Measurements from ENCODE around the gene CFAP45. TPM values are rescaled to one million over a fixed set of nuclear protein-coding genes. Genes with fewer than 3 reads are reported as not detected.

CFAP45 gene
- total and polyA plus RNA-seq, 8 donors = 0.16 to 1.5 (median 0.44) TPM; not detected in 2

GRCh38 chr1:159835356-159835755, 64.6 kb downstream of the CFAP45 start:
- H3K4me3 ChIP-seq = no peak overlapping the region
- intact Hi-C loops (cut with DNase I) = no loop called here
- 67 to 70% methylated on average over 3 of the region's 3 CpGs for WGBS, 2 donors
- no peaks in the 10 kb centered on the region for H3K27me3 ChIP-seq
- H3K36me3 ChIP-seq = no peaks in the 10 kb centered on the region
- TF ChIP-seq CTCF (IDR thresholded peaks at IDR 0.05) = no peak
- DNase-seq (no peak), FAIRE-seq (no peak), ATAC-seq (no peak)
- H3K27ac ChIP-seq = no peak overlapping the region
- no peaks in the 10 kb centered on the region for H3K4me1 ChIP-seq
- no peaks in the 10 kb centered on the region for H3K9me3 ChIP-seq

GRCh38 chr1:159832309-159832708, 67.7 kb downstream of the CFAP45 start:
- Histone ChIP-seq H3K9me3 (no peaks in the 10 kb centered on the region), H3K4me1 (no peaks in the 10 kb centered on the region), H3K27ac (no peak overlapping the region), H3K4me3 (no peak overlapping the region), H3K27me3 (no peaks in the 10 kb centered on the region), H3K36me3 (no peaks in the 10 kb centered on the region)
- no peak for TF ChIP-seq CTCF (IDR thresholded peaks at IDR 0.05)
- DNase-seq (no peak), FAIRE-seq (no peak), ATAC-seq (no peak)
- intact Hi-C loops (cut with DNase I) = no loop called here
- WGBS, 2 donors = 93 to 95% methylated on average over 2 of the region's 2 CpGs

GRCh38 chr1:159831412-159832141, 68.4 kb downstream of the CFAP45 start:
- Histone ChIP-seq H3K9me3 (no peaks in the 10 kb centered on the region), H3K36me3 (no peaks in the 10 kb centered on the region), H3K27ac (no peak overlapping the region), H3K4me3 (no peak overlapping the region), H3K4me1 (no peaks in the 10 kb centered on the region), H3K27me3 (no peaks in the 10 kb centered on the region)
- no peak for ATAC-seq
- no peak for DNase-seq
- no peak for FAIRE-seq
- intact Hi-C loops (cut with DNase I) = no loop called here
- WGBS, 2 donors = 26 to 27% methylated on average over 7 of the region's 7 CpGs
- no peak for TF ChIP-seq CTCF (IDR thresholded peaks at IDR 0.05)

GRCh38 chr1:159830722-159831121, 69.2 kb downstream of the CFAP45 start:
- Histone ChIP-seq H3K27ac (no peak overlapping the region), H3K9me3 (no peaks in the 10 kb centered on the region), H3K27me3 (no peaks in the 10 kb centered on the region), H3K4me3 (no peak overlapping the region), H3K4me1 (no peaks in the 10 kb centered on the region), H3K36me3 (no peaks in the 10 kb centered on the region)
- FAIRE-seq = no peak
- no peak for DNase-seq
- intact Hi-C loops (cut with DNase I) = no loop called here
- WGBS, 2 donors = 80 to 89% methylated on average over 8 of the region's 8 CpGs
- no peak for ATAC-seq
- no peak for TF ChIP-seq CTCF (IDR thresholded peaks at IDR 0.05)

GRCh38 chr1:159829822-159830465, 70.0 kb downstream of the CFAP45 start:
- ATAC-seq = no peak

More at GRCh38 chr1:159829822-159830465, 70.0 kb downstream of the CFAP45 start:
- FAIRE-seq (no peak), DNase-seq (no peak)
- Histone ChIP-seq H3K36me3 (no peaks in the 10 kb centered on the region), H3K27ac (no peak overlapping the region), H3K27me3 (no peaks in the 10 kb centered on the region), H3K9me3 (no peaks in the 10 kb centered on the region), H3K4me3 (no peak overlapping the region), H3K4me1 (no peaks in the 10 kb centered on the region)
- TF ChIP-seq CTCF (IDR thresholded peaks at IDR 0.05) = no peak
- intact Hi-C loops (cut with DNase I) = no loop called here
- 79 to 85% methylated on average over 18 of the region's 18 CpGs for WGBS, 2 donors
